ENCODE data around the gene HSPA1B.

Gene HSPA1B

GRCh38 chr6:31870385-31870921, 42.9 kb downstream of the HSPA1B start:
- Mint-ChIP-seq H3K27me3 (ENCODE audit: low read depth) (no peaks in the 10 kb centered on the region), H3K9me3 (no peaks in the 10 kb centered on the region), H3K27ac (peak overlapping the region; percentile 75 to 98 (median 97)), H3K4me3 (peak overlapping the region in 1 of 3 experiments; percentile 17), H3K4me1 (peaks cover 11% of the 10 kb centered on the region), H3K36me3 (ENCODE audit: low read depth) (no peaks in the 10 kb centered on the region)
- TF ChIP-seq CTCF (IDR thresholded peaks at IDR 0.05; ENCODE audit: unreplicated experiment in 3 of 3), result no peak

GRCh38 chr6:31871046-31871659, 43.6 kb downstream of the HSPA1B start:
- Mint-ChIP-seq H3K27ac (peak overlapping the region; percentile 75 to 98 (median 97)), H3K4me1 (peaks cover 11% of the 10 kb centered on the region), H3K4me3 (peak overlapping the region in 2 of 3 experiments; percentile 31 to 63), H3K9me3 (no peaks in the 10 kb centered on the region), H3K36me3 (ENCODE audit: low read depth) (no peaks in the 10 kb centered on the region), H3K27me3 (ENCODE audit: low read depth) (no peaks in the 10 kb centered on the region)
- TF ChIP-seq CTCF (IDR thresholded peaks at IDR 0.05; ENCODE audit: unreplicated experiment in 3 of 3), result no peak

DNA sequence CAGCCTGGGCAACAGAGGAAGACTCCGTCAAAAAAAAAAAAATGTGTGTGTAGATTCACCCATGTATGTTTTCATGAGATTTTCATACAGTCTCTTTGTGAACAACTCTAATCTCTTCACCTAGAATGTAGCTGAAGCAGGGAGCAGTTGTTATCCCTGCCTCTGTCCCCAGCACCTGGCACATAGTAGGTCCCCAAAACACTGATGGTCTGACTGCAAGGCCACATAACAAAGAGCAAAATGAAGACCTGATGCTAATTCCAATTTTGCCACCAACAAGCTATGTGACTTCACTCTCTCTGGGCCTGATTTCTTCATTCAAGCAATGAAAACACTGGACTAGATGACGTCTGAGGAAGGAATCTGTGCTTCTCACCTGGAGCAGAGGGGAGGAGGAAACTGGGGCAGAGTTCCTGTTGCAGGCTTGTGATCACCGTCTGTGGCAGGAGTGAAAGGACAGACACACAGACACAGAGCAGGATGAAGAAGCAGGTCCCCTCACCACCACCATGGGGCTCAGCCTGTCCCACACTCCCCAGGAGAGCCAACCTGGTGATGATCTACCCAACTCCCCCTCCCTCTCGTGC, 46.6 kb downstream of the HSPA1B start:
- Mint-ChIP-seq H3K9me3 (no peaks in the 10 kb centered on the region), H3K27me3 (ENCODE audit: low read depth) (no peaks in the 10 kb centered on the region), H3K27ac (peak overlapping the region in 1 of 3 experiments; percentile 23), H3K4me1 (peaks cover 11% of the 10 kb centered on the region), H3K36me3 (ENCODE audit: low read depth) (no peaks in the 10 kb centered on the region), H3K4me3 (no peak overlapping the region)
- TF ChIP-seq CTCF (IDR thresholded peaks at IDR 0.05; ENCODE audit: unreplicated experiment in 3 of 3), result no peak

GRCh38 chr6:31874836-31875572, 47.5 kb downstream of the HSPA1B start:
- TF ChIP-seq CTCF (IDR thresholded peaks at IDR 0.05; ENCODE audit: unreplicated experiment in 3 of 3), result no peak
- Mint-ChIP-seq H3K27me3 (ENCODE audit: low read depth) (no peaks in the 10 kb centered on the region), H3K4me3 (no peak overlapping the region), H3K27ac (no peak overlapping the region), H3K4me1 (peaks cover 11% of the 10 kb centered on the region), H3K36me3 (ENCODE audit: low read depth) (peaks cover 5% of the 10 kb centered on the region), H3K9me3 (no peaks in the 10 kb centered on the region)

GRCh38 chr6:31875877-31876276, 48.3 kb downstream of the HSPA1B start:
- Mint-ChIP-seq H3K4me1 (peaks cover 10% of the 10 kb centered on the region), H3K27me3 (ENCODE audit: low read depth) (no peaks in the 10 kb centered on the region), H3K9me3 (no peaks in the 10 kb centered on the region), H3K36me3 (ENCODE audit: low read depth) (peaks cover 10% of the 10 kb centered on the region), H3K4me3 (no peak overlapping the region), H3K27ac (no peak overlapping the region)
- TF ChIP-seq CTCF (IDR thresholded peaks at IDR 0.05; ENCODE audit: unreplicated experiment in 3 of 3), result no peak

Data from nephron (organoid).